Thyroid gland (tissue), 4 donors: ENCODE measurements around the gene ZBTB44.

Experiments
- CTCF ChIP-seq, 6 experiments: fragments of 200-600 bp in 3 of 6; fragments of 450-650 bp in 3 of 6; sonication (generic) in 3 of 6; IDR thresholded peaks; one replicate each; pipeline ENCODE4 v1.5.1; 2016 to 2019; ENCODE audit warnings: antibody characterized with exemption in 6 of 6, mild to moderate bottlenecking in 2 of 6, inconsistent platforms in 1 of 6, moderate library complexity in 1 of 6
- POLR2A ChIP-seq, 2 donors: fragments of 450-650 bp; IDR thresholded peaks; one replicate each; pipeline ENCODE4 v1.6.1; 2017; ENCODE audit warnings: antibody characterized with exemption in 2 of 2, mild to moderate bottlenecking in 2 of 2, moderate library complexity in 1 of 2

GRCh38 chr11:130177782-130178181, 136.9 kb downstream of the ZBTB44 start:
- TF ChIP-seq CTCF (IDR thresholded peaks at IDR 0.05) (no peak), POLR2A (IDR thresholded peaks at IDR 0.05) (no peak)
